T1000 (cell line): ENCODE results near the gene PTPRN2.
"Not testable (repeated sequence)": the region's sequence is repeated elsewhere in the genome, so short reads cannot be mapped to it uniquely, and the experiment has no call there.

Experiments
- DNase-seq: peaks from one replicate; lab custom pipeline; 2025; ENCODE audit warnings: mixed read lengths; lab: John Stamatoyannopoulos, UW

PTPRN2 gene

DNA sequence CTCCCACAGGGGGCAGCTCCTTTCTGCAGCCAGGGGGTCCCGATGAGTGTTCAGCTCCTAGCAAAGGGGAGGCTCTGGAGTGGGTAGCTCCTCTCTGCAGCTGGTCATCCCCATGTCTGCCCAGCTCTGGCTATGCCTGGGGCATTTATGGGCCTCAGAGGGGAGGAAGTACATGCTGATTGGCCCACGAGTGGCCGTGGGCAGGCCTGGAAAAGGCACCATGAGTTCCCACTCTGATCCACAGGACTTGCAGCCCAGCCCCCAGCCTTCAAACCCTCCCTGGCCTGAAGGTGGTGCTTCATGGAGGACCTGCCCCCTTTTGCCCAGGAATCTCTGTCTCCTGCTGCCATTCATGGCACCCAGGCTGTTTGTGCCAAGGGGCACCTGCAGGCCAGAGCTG lies 982.0 kb downstream of the PTPRN2 start:
- DNase-seq: no peak

DNA sequence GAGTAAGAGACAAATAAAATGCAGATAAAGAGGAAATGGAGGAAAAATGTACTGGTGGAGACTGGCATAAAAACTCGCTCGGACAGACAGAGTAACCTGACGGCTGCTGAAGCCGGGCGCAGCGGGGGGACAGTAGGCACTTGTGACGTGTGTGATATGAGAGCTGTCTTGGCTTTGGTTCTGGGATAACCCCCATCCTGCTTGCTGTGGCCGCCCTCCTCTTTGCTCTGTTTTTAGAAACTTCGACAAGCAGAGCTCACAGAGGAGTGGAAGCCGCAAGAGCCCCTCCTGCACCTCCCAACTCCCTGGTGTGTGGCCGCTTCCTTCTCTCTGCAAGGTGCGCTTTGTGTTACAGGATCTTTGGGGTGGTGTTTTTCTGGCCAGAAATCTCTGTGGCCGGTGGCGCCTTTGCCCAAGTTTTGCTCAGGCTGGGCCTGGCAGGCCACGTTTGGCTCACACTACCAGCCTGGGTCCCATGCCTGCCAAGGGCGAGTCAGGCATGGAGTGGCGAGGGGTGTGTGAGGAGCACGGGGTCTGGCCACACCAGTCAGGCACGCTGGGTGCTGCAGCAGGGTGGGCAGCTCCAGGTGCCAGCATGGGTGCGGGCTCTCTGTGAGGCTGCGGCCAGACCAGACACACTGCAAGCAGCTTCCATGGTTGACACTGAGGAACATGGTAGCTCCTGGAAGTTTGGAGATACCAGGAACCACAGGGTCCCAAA lies 982.8 kb downstream of the PTPRN2 start:
- no peak for DNase-seq

DNA sequence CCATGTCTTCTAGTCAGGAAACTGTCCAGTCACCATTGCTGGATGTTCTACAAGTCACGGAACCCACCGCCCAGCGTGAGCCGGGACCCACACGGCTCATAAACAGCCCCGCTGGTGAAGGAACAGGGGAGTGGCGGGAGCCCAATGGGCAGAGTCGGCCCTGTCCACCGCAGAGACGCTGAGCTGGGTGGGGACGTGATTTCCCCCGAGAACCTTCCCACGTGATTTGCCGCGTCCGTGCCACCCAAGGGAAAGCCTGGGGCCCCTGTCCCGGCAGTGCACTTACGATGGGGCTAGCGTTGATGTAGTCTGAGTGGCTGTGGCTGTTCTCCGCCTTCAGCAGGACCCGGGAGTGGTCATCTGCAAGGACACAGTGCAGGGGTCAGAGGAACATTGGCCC lies 983.9 kb downstream of the PTPRN2 start:
- DNase-seq: no peak

- no peak for DNase-seq
These were observed 984.6 kb downstream of the PTPRN2 start for GRCh38 chr7:157603005-157603404.

DNA sequence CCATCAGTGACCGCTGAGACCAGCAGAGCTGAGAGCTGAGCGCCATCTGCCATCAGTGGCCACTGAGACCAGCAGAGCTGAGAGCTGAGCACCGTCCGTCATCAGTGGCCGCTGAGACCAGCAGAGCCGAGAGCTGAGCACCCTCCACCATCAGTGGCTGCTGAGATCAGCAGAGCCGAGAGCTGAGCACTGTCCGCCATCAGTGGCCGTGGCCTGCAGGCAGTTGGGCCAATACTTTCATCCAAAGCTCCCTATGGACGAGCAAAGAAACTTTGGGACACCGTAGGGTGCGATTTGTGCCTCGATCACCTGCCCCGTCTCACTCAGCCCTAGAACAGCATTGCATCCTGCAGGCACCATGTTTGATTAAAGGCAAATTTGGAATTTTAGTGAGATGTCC lies 985.0 kb downstream of the PTPRN2 start:
- DNase-seq: no peak

DNA sequence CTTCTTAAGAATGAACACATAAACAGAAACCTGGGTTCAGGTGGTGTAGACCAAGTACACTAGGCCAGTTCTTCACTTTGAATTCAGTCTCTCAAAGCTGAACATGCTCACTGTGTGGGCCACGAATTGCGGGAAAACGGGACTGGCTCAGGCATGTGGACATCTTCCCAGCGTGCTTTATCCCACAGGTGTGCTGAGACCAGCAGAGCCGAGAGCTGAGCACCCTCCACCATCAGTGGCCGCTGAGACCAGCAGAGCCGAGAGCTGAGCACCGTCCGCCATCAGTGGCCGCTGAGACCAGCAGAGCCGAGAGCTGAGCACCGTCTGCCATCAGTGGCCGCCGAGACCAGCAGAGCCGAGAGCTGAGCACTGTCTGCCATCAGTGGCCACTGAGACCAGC lies 985.5 kb downstream of the PTPRN2 start:
- DNase-seq: no peak

DNA sequence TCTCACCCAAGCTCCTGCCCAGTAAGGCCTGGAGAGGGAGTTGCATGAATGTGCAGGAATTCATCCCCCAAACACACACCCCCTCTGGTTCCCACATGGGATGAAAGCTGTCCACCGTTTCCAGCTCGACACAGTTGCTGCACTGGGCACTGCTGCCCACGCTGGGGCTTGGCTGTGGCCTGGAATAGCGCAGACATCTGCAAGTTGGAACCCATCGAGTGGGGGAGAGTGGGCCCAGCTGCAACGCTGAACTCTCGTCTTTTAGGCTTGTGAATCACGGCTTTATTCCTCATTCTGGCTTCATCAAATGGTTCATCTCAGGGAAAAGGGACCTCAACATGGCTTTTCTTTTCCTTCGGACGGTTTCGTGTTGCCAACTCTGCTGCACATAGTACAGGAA lies 986.1 kb downstream of the PTPRN2 start:
- no peak for DNase-seq

DNA sequence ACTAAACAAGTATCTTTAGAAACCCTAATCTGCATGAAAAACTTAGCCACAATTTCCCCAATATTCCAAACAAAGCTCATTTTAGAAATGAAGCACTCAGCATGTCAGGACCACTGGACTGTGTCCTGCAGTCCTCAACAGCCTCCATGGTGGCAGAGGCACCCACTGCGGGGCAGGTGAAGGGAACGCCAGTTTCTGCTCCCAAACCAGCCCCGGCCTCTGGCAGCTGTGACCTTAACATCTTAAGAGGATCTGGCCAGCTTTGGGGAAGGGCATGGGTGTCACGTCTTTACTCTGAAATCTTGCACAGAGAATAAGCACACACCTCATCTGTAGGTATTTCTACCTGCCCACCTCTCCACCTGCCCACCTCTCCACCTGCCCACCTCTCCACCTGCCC lies 988.1 kb downstream of the PTPRN2 start:
- DNase-seq: no peak

GRCh38 chr7:157597562-157597961 lies 990.1 kb downstream of the PTPRN2 start:
- no peak for DNase-seq

- no peak for DNase-seq
These were observed 990.7 kb downstream of the PTPRN2 start for GRCh38 chr7:157596881-157597280.

GRCh38 chr7:157596471-157596870 lies 991.2 kb downstream of the PTPRN2 start:
- no peak for DNase-seq

DNA sequence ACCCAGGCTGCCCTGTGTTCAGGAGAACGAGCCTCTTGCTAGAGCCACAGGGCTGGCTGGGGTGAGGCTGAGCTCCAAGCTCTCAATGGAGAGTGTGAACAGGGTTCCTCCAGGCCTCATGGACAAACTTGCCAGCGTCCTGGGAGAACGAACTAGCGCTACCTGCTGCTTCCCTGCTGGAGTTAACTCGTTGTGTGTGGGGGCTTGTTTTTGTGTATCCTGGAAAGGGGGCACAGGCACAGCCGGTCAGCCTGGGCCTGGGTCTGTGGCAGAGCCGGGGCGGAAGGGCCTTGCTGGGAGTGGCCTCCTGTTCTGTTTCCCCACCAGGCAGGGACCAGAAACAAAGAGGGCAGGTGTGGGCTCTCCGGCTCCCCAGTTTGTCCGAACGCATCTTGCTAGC lies 991.6 kb downstream of the PTPRN2 start:
- DNase-seq: no peak

- DNase-seq: no peak
These were observed 992.4 kb downstream of the PTPRN2 start for GRCh38 chr7:157595086-157595855.

GRCh38 chr7:157594306-157594705 lies 993.3 kb downstream of the PTPRN2 start:
- no peak for DNase-seq

- no peak for DNase-seq
These were observed 994.1 kb downstream of the PTPRN2 start for GRCh38 chr7:157593541-157593940.

DNA sequence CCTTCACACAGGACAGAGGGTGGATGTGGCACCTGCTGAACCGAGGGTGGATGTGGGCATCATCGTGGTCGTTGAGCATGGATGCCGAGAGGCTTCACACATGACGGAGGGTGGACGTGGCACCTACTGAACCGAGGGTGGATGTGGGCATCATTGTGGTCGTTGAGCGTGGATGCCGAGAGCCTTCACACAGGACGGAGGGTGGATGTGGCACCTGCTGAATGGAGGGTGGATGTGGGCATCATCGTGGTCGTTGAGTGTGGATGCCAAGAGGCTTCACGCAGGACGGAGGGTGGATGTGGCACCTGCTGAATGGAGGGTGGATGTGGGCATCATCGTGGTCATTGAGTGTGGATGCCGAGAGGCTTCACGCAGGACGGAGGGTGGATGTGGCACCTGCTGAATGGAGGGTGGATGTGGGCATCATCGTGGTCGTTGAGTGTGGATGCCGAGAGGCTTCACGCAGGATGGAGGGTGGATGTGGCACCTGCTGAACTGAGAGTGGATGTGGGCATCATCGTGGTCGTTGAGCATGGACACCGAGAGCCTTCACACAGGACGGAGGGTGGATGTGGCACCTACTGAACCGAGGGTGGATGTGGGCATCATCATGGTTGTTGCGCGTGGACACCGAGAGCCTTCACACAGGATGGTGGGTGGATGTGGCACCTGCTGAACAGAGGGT lies 994.8 kb downstream of the PTPRN2 start:
- DNase-seq: not testable (repeated sequence)

- DNase-seq: no peak
These were observed 997.1 kb downstream of the PTPRN2 start for GRCh38 chr7:157590526-157590925.

DNA sequence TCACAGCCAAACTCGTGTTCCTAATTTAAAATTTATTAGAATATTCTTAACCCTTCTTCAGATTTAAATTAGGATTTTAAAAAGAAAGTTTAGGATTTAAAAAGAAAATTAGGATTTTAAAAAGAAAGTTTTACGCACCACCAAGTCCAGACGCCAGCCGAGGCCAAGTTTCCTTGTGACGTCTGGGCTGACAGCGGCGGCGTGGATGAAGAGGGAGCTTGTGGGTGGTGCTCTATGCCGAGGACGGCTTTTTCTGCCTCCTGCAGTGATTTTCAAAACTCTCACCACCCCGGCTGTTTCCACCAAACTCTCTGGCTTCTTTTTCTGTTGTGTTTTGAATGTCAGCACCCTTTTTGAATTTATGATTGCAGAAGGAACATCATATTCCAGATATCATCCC lies 997.9 kb downstream of the PTPRN2 start:
- DNase-seq: no peak

- DNase-seq: no peak
These were observed 999.6 kb downstream of the PTPRN2 start for GRCh38 chr7:157587805-157588560.

GRCh38 chr7:157587051-157587804 lies 1000.4 kb downstream of the PTPRN2 start:
- no peak for DNase-seq

DNA sequence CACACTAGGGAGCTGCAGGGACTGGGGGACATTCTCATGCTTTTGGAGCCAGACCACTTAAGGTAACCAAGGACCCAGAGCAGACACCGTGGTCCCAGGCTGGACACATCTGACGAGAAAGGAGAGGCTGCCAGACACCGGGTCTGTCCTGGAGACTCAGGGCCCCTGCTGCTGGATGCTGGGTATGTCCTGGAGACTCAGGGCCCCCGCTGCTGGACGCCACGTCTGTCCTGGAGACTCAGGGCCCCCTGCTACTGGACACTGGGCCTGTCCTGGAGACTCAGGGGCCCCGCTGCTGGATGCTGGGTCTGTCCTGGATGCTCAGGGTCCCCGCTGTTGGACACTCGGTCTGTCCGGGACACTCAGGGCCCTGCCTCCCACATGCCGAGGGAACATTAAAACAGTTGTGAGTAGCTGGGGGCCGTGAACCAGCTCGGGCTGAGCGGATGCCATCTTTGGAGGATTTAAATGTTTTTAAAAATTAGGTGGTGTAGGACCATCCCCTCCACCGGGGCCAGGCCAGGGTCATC lies 1001.1 kb downstream of the PTPRN2 start:
- no peak for DNase-seq
